Liver (tissue), 9 donors: Measurements from ENCODE around the gene GPC3. TPM values are rescaled to one million over a fixed set of nuclear protein-coding genes. Genes with fewer than 3 reads are reported as not detected.

Experiments used
- DNase-seq: peaks from one replicate; pipeline ENCODE4 v3.0.0-alpha.2; 2017; ENCODE audit warnings: low spot score
- H3K27ac ChIP-seq, 2 donors: one replicate each; pipeline ENCODE4 v1.7.0; 2013; ENCODE audit warnings: inconsistent platforms in 2 of 2, low read length in 2 of 2, control low read depth in 1 of 2, low read depth in 1 of 2, mild to moderate bottlenecking in 1 of 2
- H3K27me3 ChIP-seq, 4 donors: one replicate each; pipeline versions ENCODE4 v1.6.1 to v1.7.0; 2013; ENCODE audit warnings: low read length in 3 of 4, inconsistent platforms in 1 of 4, mild to moderate bottlenecking in 1 of 4, moderate library complexity in 1 of 4; ENCODE audit not compliant: control insufficient read depth in 4 of 4, insufficient read depth in 4 of 4
- H3K36me3 ChIP-seq, 4 donors: one replicate each; pipeline versions ENCODE4 v1.6.1 to v1.7.0; 2013; ENCODE audit warnings: low read length in 3 of 4, mild to moderate bottlenecking in 3 of 4, low read depth in 1 of 4, moderate library complexity in 1 of 4; ENCODE audit not compliant: control insufficient read depth in 4 of 4, insufficient read depth in 3 of 4
- H3K4me1 ChIP-seq, 4 donors: one replicate each; pipeline versions ENCODE4 v1.6.1 to v1.7.0; 2013; ENCODE audit warnings: low read length in 3 of 4, mild to moderate bottlenecking in 3 of 4, moderate library complexity in 1 of 4; ENCODE audit not compliant: control insufficient read depth in 4 of 4, insufficient read depth in 4 of 4
- H3K4me3 ChIP-seq, 3 donors: one replicate each; pipeline versions ENCODE4 v1.6.1 to v1.7.0; 2013; ENCODE audit warnings: low read length in 3 of 3, control low read depth in 1 of 3, low read depth in 1 of 3, mild to moderate bottlenecking in 1 of 3
- H3K9ac ChIP-seq, 2 donors: one replicate each; pipeline ENCODE4 v1.7.0; 2013; ENCODE audit warnings: low read length in 2 of 2, mild to moderate bottlenecking in 2 of 2, moderate library complexity in 2 of 2, control low read depth in 1 of 2, low read depth in 1 of 2
- H3K9me3 ChIP-seq, 4 donors: one replicate each; pipeline versions ENCODE4 v1.6.1 to v1.7.0; 2013; ENCODE audit warnings: low read length in 3 of 4; ENCODE audit not compliant: control insufficient read depth in 4 of 4
- ATF3 ChIP-seq: IDR thresholded peaks from 2 replicates; pipeline ENCODE4 v1.6.1; 2016; ENCODE audit warnings: antibody characterized with exemption
- CTCF ChIP-seq: fragments of 150-350 bp; IDR thresholded peaks from 2 replicates; pipeline ENCODE4 v1.5.1; 2017; ENCODE audit warnings: improper control_type of control experiment, low read depth, low read length; ENCODE audit not compliant: missing input control
- FOXA1 ChIP-seq: IDR thresholded peaks from 2 replicates; pipeline ENCODE4 v1.6.1; 2016; ENCODE audit warnings: antibody characterized with exemption
- FOXA2 ChIP-seq: IDR thresholded peaks from 2 replicates; pipeline ENCODE4 v1.6.1; 2016; ENCODE audit warnings: antibody characterized with exemption
- GABPA ChIP-seq, 2 donors: IDR thresholded peaks in 1 of 2; conservative IDR thresholded peaks in 1 of 2; 2 replicates each; pipeline ENCODE4 v1.6.1; 2016; ENCODE audit warnings: antibody characterized with exemption in 2 of 2, mild to moderate bottlenecking in 1 of 2, moderate library complexity in 1 of 2
- HNF4A ChIP-seq, 2 donors: conservative IDR thresholded peaks; 2 replicates each; pipeline ENCODE4 v1.6.1; 2016; ENCODE audit warnings: antibody characterized with exemption in 2 of 2, mild to moderate bottlenecking in 2 of 2
- HNF4G ChIP-seq: IDR thresholded peaks from 2 replicates; pipeline ENCODE4 v1.6.1; 2016; ENCODE audit warnings: antibody characterized with exemption
- JUND ChIP-seq, 2 donors: IDR thresholded peaks; 2 replicates each; pipeline ENCODE4 v1.6.1; 2016; ENCODE audit warnings: antibody characterized with exemption in 2 of 2
- MAX ChIP-seq: IDR thresholded peaks from 2 replicates; pipeline ENCODE4 v1.6.1; 2016; ENCODE audit warnings: antibody characterized with exemption
- NR2F2 ChIP-seq: IDR thresholded peaks from 2 replicates; pipeline ENCODE4 v1.6.1; 2016; ENCODE audit warnings: antibody characterized with exemption
- REST ChIP-seq: IDR thresholded peaks from 2 replicates; pipeline ENCODE4 v1.6.1; 2016; ENCODE audit warnings: antibody characterized with exemption, mild to moderate bottlenecking
- SP1 ChIP-seq: IDR thresholded peaks from 2 replicates; pipeline ENCODE4 v1.6.1; 2018; ENCODE audit warnings: antibody characterized with exemption, mild to moderate bottlenecking
- TAF1 ChIP-seq: conservative IDR thresholded peaks from 2 replicates; pipeline ENCODE4 v1.6.1; 2016; ENCODE audit warnings: antibody characterized with exemption, mild to moderate bottlenecking
- YY1 ChIP-seq: IDR thresholded peaks from 2 replicates; pipeline ENCODE4 v1.6.1; 2016; ENCODE audit warnings: antibody characterized with exemption, mild to moderate bottlenecking
- ZBTB33 ChIP-seq: IDR thresholded peaks from 2 replicates; pipeline ENCODE4 v1.6.1; 2016; ENCODE audit warnings: antibody characterized with exemption
- WGBS: extraction: QIAGEN DNeasy Blood & Tissue Kit; methylation state at CpG from one replicate; pipeline ENCODE4 v1.1.7; 2013; 5-methylcytosine and 5-hydroxymethylcytosine counted together
- polyA plus RNA-seq, 2 donors: library from polyadenylated mRNA; stranded (reverse) in 1 of 2; unstranded in 1 of 2; fragments of 200-250 nt in 1 of 2; fragments of >200 nt in 1 of 2; fragmentation: Nextera tagmentation in 1 of 2; extraction: Ambion mirVana in 1 of 2; gene quantifications; one replicate each; pipeline versions ENCODE4 v1.2.1 to v1.2.3, GENCODE V29; 2013 to 2015
- total RNA-seq, 2 donors: library from RNA; depleted of rRNA; stranded (reverse); fragments of >200 nt; gene quantifications; one replicate each; pipeline ENCODE4 v1.2.3, GENCODE V29; 2014
- donor health status: healthy.
- donor health status: healthy.
- donor health status: healthy.
- donor health status: healthy.
- donor health status: healthy.

GPC3 gene
- total and polyA plus RNA-seq, 4 donors: 0.40 to 1,133 (median 1.5) TPM

GRCh38 chrX:133796282-133796681, 189.1 kb downstream of the GPC3 start (continued):
- TF ChIP-seq REST (no peak), FOXA2 (no peak), TAF1 (no peak), GABPA (IDR thresholded peaks at IDR 0.05 in 1 of 2, conservative IDR thresholded peaks at IDR 0.05 in 1 of 2) (no peak), MAX (no peak), NR2F2 (no peak)

GRCh38 chrX:133794126-133794525, 191.3 kb downstream of the GPC3 start:
- H3K9ac ChIP-seq: no peak overlapping the region
- TF ChIP-seq ZBTB33: no peak
- TF ChIP-seq TAF1: no peak
- TF ChIP-seq MAX: no peak
- TF ChIP-seq HNF4G: no peak
- no peak for TF ChIP-seq SP1
- TF ChIP-seq GABPA (IDR thresholded peaks at IDR 0.05 in 1 of 2, conservative IDR thresholded peaks at IDR 0.05 in 1 of 2): no peak
- no peak for TF ChIP-seq YY1
- no peak for TF ChIP-seq ATF3
- no peak for TF ChIP-seq CTCF
- TF ChIP-seq FOXA1: no peak
- no peak for TF ChIP-seq JUND (IDR thresholded peaks at IDR 0.05)
- no peak for TF ChIP-seq NR2F2
- no peak for TF ChIP-seq HNF4A (conservative IDR thresholded peaks at IDR 0.05)
- H3K36me3 ChIP-seq: no peaks in the 10 kb centered on the region
- H3K9me3 ChIP-seq: no peaks in the 10 kb centered on the region
- no peaks in the 10 kb centered on the region for H3K4me1 ChIP-seq
- no peak overlapping the region for H3K27ac ChIP-seq
- peaks cover 0 to 3% (median 0%) of the 10 kb centered on the region in 4 donors for H3K27me3 ChIP-seq
- H3K4me3 ChIP-seq: no peak overlapping the region
- WGBS: 66% methylated on average over 4 of the region's 4 CpGs
- DNase-seq: no peak
